Epithelial cell of prostate (primary cell): ENCODE results near the gene PEAK1.

ENCODE experiments used
- DNase-seq: peaks from one replicate; pipeline ENCODE4 v3.0.0-alpha.2; 2011; ENCODE audit warnings: low read depth, low spot score
- H3K27ac ChIP-seq: fragments of 450-650 bp; 2 replicates; pipeline ENCODE4 v1.5.1; 2017; ENCODE audit warnings: mild to moderate bottlenecking

Gene PEAK1

GRCh38 chr15:77071305-77072223, 348.3 kb downstream of the PEAK1 start:
- peak overlapping the region; percentile 55 for H3K27ac ChIP-seq
- no peak for DNase-seq

DNA sequence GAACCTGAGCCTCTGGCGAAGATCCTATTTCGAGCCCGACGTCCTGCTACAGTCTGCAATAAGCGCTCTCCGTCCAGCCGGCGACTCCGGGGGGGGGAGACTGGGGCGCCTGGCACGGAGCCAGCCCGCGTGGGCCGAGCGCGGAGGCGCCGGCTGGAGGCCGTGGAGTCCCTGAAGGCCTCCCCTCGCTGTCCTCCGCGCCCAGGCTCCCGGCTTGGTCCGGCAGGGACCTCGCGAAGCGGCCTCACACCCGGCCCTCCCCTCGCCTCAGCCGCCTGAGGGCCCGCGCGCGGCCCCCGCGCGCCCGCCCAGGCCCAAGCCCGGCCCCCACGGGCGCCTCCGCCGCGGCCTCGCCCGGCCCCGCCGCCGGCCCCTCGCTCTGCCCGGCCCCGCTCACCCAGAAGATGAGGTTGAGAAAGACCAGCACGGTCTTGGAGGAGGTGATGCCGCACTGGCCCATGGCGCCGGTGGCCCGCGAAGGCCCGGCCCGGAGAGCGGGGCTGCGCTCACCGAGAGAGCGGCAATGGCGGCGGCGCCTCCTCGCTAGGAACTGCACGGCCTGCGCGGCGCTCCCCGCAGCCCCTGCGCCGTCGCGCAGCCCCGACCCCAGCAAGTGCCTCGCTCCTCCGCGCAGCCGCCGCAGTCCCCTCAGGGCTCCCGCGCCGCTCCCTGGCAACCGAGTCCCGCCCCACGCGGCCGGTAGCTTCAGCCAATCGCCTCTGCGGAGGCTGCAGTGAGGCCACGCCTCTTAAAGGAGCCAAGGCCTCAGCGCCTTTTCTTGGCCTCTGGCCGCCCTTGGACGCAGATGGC, 349.2 kb downstream of the PEAK1 start, which contains the start of gene TSPAN3:
TSPAN3 (minus strand) TSS at position 615 of the 810 bp plus-strand sequence; CDS start at position 460, 155 bp downstream.
- H3K27ac ChIP-seq: peak within 1 kb of the TSS; percentile 55
- DNase-seq: no peak

GRCh38 chr15:77070180-77070494, 349.8 kb downstream of the PEAK1 start:
- peak overlapping the region; percentile 55 for H3K27ac ChIP-seq
- DNase-seq: no peak

DNA sequence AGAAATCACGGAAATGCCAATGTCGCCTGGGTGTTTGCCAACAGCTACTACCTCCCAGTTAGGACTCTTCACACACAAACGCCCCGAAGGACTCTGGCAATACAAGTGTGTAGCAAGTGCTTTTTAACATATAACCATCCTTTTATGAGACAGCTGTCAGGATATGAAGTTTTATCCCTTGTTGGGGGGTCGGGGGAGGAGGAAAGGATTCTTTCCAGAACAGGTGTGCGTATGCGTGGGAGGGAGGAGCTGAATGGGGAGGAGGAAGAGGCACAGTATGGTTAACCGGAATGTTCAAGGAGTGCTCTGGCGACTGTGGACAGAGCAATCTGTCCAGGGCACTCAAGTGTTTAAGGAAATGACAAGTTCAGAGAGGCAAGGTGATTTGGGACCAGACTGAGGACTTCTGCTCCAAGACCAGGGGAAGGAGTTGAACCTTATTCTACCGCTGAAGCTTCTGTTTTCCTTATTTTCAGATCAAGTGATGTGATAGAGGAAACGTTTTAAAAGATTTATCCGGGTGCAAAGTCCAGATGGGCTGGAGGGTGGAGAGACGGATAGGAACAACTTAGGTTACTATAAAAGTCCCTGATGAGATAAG, 350.3 kb downstream of the PEAK1 start:
- H3K27ac ChIP-seq: peak overlapping the region; percentile 55
- DNase-seq: no peak

GRCh38 chr15:77068633-77069032, 351.3 kb downstream of the PEAK1 start:
- no peak for DNase-seq
- peak overlapping the region; percentile 71 for H3K27ac ChIP-seq

GRCh38 chr15:77067691-77068367, 352.1 kb downstream of the PEAK1 start:
- peak overlapping the region; percentile 71 for H3K27ac ChIP-seq
- no peak for DNase-seq

DNA sequence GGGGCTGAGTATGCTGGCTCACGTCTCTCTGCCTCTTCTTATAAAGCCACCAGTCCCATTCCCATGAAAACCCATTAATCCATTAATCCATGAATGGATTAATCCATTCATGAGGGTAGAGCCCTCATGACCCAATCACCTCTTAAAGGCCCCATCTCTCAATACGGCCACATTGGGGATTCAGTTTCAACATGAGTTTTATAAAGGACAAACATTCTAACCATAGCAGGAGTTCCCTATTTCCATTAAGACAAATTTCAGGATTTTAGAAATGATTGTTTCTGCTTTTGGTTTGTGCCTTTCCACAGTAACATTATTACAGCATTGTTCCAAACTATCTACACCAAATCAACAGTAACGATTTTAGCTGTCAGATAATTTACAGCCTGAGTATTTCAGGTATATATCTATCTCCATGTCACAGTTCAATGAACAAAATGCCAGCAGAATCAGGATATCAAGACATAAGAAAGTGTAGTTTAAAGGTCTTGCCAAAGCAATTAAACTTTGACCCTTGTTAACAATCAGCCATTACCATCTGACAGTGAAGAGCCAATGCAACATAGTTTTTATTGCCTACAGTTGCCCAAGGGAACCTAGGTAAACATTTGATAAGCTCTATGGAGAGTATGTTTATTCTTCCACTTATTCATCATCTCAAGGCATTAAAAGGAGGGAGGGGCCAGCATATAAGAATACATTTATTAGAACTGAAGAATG, 352.8 kb downstream of the PEAK1 start:
- peak overlapping the region; percentile 71 for H3K27ac ChIP-seq
- peak; percentile 70 for DNase-seq

- peak; percentile 68 for DNase-seq
Measured at GRCh38 chr15:77064539-77065308, 355.2 kb downstream of the PEAK1 start.

DNA sequence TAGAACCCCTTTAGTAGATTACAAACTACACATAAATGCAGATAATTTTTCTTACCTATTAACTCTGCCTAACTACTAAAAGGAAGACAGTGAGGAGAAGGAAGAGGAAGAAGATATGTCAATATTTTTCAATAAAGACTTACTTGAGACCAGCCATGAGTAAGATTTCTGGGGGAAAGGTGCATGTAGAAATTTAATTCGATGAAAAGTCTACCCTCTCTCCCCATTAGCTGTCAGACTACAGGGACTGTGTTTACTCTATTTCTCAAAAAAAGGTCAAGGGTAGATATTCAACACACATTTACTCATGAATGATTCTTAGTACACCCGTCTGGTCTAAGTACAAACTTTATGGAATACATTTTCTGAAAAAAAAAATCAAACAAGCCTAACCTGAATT, 355.8 kb downstream of the PEAK1 start:
- peak overlapping the region; percentile 88 for H3K27ac ChIP-seq
- no peak for DNase-seq

More at GRCh38 chr15:77064539-77065308, 355.2 kb downstream of the PEAK1 start:
- peak overlapping the region; percentile 88 for H3K27ac ChIP-seq

- no peak overlapping the region for H3K27ac ChIP-seq
Measured at GRCh38 chr15:77063249-77063648, 356.7 kb downstream of the PEAK1 start.

DNA sequence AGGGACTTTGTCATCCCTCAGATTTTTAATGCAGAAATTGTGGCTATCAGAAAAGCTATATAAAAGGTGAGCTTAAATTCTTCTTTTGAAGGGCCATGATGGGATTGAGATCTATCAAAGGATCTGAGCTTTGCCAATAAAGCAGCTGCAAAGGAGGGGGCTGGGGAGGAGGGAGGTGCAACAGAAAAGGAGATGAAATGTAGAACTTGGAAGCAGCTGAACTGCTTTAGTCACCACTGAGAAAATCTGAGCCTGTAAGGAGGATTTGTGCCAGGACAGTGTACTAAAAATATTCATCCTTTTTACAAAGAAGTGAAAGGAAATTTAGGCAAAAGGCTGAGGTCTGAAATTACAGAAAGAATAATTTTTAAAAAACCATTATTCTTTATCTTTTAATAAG, 359.4 kb downstream of the PEAK1 start:
- no peak for DNase-seq

More at GRCh38 chr15:77063249-77063648, 356.7 kb downstream of the PEAK1 start:
- no peak for DNase-seq

GRCh38 chr15:77059786-77060361, 360.0 kb downstream of the PEAK1 start:
- no peak for DNase-seq
- no peak overlapping the region for H3K27ac ChIP-seq

More for the DNA sequence above, 359.4 kb downstream of the PEAK1 start:
- H3K27ac ChIP-seq: no peak overlapping the region

DNA sequence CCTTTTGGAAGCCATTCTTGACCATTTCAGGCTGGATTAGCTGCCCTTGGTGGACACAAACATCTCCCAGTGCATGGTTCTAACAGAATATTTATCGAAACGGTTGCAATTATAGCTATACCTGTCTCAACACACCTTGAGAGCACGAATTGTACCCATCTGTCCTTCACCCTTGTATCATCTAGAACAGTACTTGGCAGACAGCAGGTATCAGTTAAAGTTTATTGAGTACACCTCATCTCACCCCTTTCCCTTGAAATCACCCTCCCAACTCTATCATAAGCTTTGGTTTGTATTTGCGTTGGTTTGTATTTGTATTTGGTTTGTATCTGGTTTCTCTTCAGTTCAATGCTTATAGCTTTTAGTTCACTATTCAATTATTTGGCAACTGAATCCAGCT, 361.4 kb downstream of the PEAK1 start:
- H3K27ac ChIP-seq: no peak overlapping the region
- no peak for DNase-seq

DNA sequence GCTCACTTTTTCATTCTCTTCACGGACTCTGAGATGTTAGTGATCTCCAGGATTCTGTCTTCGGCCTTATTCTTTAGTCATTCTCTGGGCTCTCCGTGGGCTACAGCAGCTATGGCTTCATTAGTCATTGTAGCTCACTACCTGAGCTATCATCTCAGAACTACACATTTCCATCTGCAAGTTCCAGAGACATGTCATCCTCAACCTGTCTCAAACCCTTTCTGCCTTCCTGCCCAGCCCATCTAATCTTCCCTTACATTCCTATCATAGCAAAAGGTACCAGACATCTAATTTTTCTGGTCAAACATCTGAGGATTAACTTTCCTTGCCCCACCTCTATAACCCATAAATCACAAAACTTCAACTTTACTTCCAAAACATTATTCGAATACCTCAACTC, 362.2 kb downstream of the PEAK1 start:
- no peak for DNase-seq
- no peak overlapping the region for H3K27ac ChIP-seq

DNA sequence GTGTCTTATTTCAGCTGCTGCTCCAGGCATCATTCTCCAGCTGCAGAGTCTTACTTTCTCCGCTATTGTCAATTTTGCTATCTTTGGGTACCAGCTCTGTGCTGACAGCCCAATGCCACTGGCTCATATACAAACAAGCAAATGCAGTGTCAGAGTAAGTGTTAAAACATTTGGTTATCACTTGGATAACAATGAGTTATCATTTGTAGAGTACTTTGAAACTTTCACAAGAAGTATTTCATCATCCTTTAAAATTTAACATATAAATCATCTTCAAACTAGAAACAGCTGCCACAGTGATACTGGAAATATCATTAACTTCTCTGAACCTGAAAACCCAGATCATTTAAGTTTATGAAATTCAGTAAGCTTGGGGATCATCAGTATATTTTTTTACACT, 362.8 kb downstream of the PEAK1 start:
- DNase-seq: no peak
- no peak overlapping the region for H3K27ac ChIP-seq

GRCh38 chr15:77053709-77054108, 366.2 kb downstream of the PEAK1 start:
- H3K27ac ChIP-seq: no peak overlapping the region

GRCh38 chr15:77052556-77052955, 367.3 kb downstream of the PEAK1 start:
- DNase-seq: no peak
- H3K27ac ChIP-seq: no peak overlapping the region

More at GRCh38 chr15:77053709-77054108, 366.2 kb downstream of the PEAK1 start:
- DNase-seq: no peak
